HPDE6-E6E7 (cell line): ENCODE data around the gene ZNF32.
A peak's percentile ranks its signal among the peaks of the same experiment; 100 is the strongest.

Experiments
- DNase-seq: peaks from one replicate; pipeline ENCODE4 v3.0.0; 2011; ENCODE audit warnings: missing footprints; ENCODE audit errors: extremely low spot score

ZNF32 gene

GRCh38 chr10:43648398-43649184 is at the start of gene ZNF32:
Gene ZNF32 (minus strand): TSS chr10:43648881. CDS start chr10:43646133, 2,748 bp downstream.
- DNase-seq = peak; percentile 84

DNA sequence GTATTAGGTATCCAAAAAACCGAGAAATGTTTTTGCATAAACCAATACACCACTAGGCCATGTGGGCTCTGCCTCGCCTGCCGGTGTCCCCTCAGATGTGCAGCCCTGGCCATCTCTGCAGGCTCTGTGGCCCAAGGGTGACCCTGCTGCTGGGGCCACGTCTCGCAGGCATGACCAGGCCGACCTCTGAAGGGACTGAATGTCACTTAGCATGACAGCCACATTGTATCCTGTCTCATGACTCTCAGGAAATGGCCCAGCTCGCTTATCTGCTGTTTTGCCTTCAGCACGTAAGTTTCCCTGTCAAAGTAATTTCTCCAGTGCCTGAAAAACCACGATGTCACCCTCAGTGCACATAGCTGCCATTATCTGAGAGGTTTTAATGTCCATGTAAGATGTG is 49.5 kb upstream of the ZNF32 start:
- DNase-seq = no peak

DNA sequence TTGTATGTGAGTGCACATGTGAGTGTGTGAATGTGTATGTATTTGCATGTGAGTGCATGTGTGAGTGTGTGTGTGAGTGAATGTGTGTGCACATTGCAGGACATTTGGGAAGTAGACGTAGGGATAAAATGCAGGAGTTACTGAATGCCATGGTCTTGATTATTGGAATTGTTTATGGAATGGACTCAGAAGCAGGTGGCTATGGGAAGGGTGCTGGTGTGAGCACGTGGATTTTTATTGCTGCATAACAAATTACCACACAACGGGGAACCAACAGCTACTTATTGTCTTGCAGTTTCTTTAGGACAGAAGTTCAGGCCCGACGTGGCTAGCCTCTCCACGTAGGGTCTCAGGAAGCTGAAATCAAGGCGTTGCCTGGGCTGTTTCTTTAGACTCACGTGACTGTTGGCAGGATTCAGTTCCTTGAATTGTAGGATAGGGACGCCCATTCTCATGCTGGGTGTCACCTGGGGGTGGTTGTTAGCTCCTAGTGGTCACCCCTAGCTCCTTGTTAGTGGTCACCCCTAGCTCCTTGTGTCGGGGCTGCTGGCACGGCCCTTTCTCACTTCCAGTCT is 48.3 kb upstream of the ZNF32 start:
- no peak for DNase-seq

- no peak for DNase-seq
Observed at GRCh38 chr10:43695730-43696129, 47.0 kb upstream of the ZNF32 start.

- DNase-seq = no peak
Observed at GRCh38 chr10:43695321-43695720, 46.6 kb upstream of the ZNF32 start.

DNA sequence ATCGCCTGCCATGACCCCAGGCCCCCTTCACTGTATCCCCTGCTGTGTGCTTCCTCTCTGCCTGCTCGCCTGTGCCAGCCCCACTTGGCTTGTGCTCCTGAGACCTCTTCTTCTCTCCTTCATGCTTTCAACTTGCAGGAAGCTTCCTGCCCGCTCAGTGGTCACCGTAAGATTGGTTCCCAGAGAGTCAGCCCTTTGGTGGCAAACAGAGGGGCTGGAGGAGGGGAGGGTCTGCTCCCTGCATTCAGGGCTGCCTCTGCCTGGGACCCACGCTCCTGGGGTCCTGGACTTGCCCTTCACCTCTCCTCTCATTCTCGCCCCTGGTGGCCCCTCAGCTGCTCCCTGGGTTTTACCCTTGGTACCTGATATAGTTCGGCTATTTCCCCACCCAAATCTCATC is 45.8 kb upstream of the ZNF32 start:
- DNase-seq = no peak

DNA sequence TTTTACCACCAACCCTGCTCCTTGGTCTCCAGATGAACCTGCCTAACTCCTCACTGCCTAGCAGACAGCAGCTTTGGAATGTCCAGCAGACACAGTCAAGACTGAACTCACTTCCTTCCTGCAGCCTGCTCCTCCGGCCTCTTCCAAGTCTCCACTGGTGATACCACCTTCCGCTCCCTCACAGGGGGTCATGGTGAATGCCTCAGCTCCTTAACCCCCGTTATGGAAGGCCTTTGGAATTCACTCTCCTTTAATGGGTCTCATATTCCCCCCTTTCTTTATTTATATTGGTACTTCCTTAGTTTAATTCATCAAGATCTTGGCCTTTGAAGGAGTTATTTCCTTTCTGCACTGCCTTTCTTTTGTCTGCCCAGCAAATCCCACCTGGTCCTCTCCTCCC is 44.9 kb upstream of the ZNF32 start:
- DNase-seq = no peak

- no peak for DNase-seq
Observed at GRCh38 chr10:43692051-43692825, 43.6 kb upstream of the ZNF32 start.

- no peak for DNase-seq
Observed at GRCh38 chr10:43691485-43691884, 42.8 kb upstream of the ZNF32 start.

- peak; percentile 33 for DNase-seq
Observed at GRCh38 chr10:43689955-43690771, 41.5 kb upstream of the ZNF32 start.

DNA sequence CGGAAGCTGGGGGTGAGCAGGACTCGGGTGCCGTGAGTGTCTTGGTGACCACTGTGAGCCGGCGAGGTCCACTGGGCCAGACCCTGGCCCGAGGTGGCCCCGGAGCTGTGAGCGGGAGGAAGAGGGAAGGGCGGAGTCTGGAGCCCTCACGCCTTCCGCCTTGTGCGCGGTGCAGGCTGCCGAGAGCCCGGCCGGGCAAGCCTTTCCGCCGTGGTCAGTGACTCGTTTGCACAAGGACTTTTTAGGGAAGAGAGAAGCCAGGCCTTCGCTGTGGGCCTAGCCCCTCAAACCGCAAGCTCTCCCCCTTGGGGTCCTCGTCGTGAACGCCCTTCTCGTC is 40.9 kb upstream of the ZNF32 start:
- no peak for DNase-seq

DNA sequence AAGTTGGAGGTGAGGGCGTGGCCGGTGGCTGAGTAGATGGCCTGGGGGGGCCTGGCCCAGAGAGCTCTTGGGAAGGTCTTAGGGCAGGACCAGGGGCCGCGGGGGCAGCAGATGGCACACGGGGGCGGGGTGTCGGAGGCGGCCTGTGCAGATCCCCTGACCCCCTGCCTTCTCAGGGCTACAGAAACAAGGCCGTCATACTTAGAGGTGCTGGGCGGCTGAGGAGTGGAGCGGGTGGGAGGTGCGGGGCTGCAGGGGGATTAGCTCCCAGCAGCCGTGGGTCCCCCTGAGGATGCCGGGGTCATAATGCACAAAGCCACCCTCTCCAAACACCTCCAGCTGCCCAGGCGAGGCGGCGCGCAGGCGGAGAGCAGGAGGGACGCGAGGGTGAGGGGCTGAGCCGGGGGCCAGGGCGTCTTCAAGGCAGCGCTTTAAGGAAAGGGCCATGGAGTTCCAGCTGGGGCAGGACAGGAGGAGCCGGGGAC is 40.4 kb upstream of the ZNF32 start:
- DNase-seq = no peak

DNA sequence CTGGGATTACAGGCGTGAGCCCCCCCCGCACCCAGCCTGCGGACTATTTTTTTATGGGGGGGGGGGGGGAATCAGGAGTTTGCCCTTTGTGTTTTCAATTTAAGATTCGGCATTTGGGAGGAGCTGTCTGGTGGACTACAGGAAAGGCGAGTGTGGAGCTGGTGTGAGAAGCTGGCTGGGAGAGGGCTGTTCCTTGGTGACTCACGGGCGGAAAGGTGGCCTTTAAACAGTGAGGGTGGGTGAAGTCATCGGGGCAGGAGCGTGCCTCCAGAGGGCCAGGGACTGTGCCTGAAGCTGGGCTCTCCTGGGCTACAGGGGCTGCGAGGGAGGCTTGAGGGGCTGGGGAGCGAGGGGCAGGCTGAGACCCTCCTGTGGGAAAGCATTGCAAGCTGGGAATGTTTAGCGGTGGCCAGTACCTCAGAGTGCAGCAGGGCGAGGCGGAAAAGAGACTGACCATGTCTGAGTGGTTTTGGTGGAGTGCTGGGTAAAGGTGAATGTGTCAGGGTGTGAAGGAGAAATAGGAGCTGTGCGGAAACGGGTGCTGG is 39.7 kb upstream of the ZNF32 start:
- DNase-seq = no peak

GRCh38 chr10:43687373-43687772 is 38.7 kb upstream of the ZNF32 start:
- DNase-seq = no peak

DNA sequence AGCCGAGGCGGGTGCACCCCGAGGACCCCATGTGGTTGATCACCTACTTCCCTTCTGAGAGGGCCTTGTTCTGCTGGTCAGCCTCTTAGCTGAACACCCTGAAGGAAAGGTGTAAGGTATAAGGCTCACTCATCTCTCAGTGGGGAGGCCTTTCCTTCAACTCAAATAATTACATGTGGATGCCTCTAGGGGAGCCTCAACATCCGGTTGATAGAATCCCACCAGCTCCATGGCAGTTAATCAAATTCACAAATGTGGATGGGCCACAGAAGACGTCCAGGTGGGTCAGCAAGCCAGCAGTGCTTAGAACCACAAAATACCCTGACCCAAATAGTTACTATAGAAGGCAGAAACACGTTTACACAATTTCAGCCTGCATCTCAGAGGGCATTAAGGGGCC is 37.7 kb upstream of the ZNF32 start:
- DNase-seq = no peak

DNA sequence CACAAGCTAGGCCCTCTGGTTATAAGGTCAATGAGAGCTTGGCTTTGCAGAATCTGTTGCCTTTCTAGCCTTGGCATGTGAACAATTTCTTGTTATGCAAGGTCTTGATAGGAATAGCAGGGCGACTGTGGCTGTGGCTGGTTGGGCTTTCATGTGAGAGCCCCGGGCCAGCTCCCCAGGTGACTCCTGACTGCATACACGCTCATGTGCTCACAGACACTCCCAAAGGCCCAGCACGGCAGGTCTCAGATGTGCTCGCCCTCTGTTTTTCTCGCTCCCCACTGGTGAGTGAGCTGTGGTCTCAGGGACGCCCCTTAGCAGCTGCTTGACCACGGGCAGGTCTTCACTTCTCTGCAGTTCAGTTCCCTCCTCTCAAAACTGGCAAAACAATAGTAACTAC is 37.1 kb upstream of the ZNF32 start:
- DNase-seq = no peak

GRCh38 chr10:43684292-43684559 is 35.5 kb upstream of the ZNF32 start:
- DNase-seq = no peak

- no peak for DNase-seq
Observed at GRCh38 chr10:43683451-43684291, 35.0 kb upstream of the ZNF32 start.

DNA sequence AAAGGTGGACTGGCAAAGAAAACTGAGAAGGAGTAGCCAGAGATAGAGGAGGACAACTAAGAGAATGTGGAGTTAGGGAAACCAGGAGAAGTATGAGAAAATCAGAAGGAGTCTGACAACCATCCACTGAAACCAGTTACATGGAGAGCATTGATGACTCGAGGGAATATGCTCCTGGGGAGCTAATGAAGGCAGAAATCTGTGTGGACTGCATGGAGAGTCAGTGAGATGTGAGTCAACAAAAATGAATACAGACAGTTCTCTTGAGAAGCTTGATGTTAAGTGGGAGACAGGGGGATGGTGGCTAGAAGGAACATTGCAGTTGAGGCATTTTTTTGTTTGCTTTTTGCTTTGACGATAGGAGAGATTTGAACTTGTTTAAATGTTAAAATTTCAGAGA is 34.3 kb upstream of the ZNF32 start:
- no peak for DNase-seq

GRCh38 chr10:43681721-43682120 is 33.0 kb upstream of the ZNF32 start:
- no peak for DNase-seq

DNA sequence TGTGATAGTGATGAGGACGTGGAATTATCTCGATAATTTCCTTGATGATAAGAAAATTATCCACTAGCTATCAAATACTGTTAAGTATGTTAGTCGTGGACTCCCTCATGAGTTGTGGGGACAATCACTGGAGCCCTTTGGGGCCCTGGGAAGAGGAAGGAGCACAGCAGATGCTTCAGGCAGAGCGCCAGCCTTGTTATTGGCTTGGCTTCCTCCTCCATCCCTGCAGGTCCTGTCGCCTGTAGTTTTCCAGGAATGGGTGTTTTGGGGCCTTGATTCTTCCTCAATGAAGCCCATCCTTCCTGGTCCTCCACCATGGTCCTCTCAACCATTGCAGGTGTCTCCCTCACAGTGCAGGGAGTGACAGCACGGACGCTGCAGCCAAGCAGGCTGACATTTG is 32.5 kb upstream of the ZNF32 start:
- DNase-seq = no peak
